AG09319 (cell line): ENCODE data around the gene HOXA7.

ENCODE experiments used
- DNase-seq: peaks from one replicate; pipeline ENCODE4 v3.0.0-alpha.2; 2010; ENCODE audit warnings: low read depth; ENCODE audit errors: extremely low read depth
- CTCF ChIP-seq: IDR thresholded peaks from 2 replicates; pipeline ENCODE4 v1.5.1; 2011; ENCODE audit warnings: low read depth, mild to moderate bottlenecking, inconsistent platforms, low read length, moderate library complexity

HOXA7 gene

GRCh38 chr7:27179503-27180430 is 23.3 kb upstream of the HOXA7 start:
- DNase-seq = peak; percentile 7
- TF ChIP-seq CTCF = peak; percentile 90

DNA sequence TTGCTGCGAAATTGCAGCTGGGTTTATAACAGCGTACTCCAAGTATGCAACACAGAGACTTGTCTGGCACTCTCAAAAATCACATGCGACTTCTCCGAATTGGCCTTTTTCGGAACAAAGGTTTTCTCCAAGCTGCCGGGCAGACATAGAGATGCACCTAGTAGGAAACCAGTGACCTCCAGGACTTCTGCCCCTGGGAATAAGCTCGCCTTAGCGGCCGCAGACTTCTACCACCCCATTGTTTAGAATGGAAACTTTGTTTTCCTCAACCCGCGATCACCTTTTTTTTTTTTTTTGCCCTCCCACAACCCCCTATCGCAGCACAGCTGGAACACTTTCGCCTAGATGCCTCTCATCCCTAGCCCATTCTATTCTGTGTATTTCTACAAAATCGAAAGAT is 22.6 kb upstream of the HOXA7 start:
- no peak for DNase-seq
- TF ChIP-seq CTCF = no peak

- no peak for DNase-seq
Observed at GRCh38 chr7:27178366-27178765, 21.9 kb upstream of the HOXA7 start.

DNA sequence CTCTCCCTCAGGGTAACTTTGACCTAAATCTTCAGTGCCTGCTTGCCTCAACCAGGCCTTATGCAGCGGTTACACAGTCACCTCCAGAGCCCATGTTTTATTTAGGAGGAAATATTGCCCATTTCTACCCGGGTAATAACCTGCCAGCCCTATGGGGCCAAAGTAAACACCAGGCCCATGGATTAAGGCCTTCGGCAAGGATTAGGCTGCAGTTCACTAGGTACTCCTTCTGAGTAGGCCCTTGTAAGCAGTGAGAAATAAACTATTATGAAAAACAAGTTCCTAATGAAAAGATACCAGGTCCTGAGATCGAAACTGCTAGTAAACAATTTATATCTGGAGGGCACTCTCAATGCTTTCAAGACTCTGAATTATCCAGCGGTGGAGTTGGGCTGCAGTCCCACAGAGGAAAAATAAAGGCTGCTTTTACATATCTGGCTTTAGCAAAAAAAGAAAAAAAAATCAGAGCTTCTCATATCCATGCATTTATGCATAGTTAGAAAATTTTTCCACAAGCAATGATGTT is 21.4 kb upstream of the HOXA7 start:
- TF ChIP-seq CTCF = no peak

More at GRCh38 chr7:27178366-27178765, 21.9 kb upstream of the HOXA7 start:
- TF ChIP-seq CTCF = no peak

DNA sequence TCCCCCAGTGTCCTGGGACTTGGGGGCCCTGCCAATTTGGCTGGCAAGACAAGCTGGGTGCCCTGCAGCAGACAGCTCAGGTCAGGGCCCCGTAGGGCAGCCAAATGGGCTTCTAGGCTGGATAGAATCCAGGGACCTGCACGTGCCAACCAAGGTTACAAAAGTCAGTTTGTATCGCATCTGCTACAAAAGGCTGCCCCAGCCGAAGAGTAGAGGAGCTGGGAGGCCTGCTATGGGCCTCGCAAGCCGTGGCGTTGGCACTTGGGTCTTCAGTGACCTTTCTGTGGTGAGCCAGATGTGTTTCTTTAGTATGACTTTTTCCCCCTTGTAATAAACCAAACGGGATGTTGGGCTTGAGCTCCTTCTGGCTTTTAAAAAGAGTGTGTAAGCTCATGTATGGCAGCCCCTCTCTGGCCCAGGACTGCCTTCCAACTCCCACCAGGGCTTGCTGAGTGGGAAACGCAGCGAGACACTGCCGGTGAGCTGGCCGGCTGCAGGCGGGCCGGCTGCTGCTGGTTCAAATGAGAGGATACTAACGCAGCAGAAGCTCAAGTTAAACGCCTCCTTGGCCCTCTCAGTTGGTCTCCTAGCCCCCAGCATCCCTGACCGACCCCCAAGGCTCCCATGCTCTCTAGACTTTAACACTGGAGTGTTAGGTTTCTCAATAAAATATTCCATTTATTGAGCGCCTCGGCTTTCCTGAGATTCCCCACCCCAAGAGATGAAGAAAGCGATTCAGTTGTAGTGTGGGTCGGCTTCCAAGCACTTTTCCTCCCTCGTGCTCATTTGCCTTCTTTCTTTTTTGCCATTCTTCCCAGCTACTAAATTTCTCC is 20.7 kb upstream of the HOXA7 start:
- no peak for TF ChIP-seq CTCF
- DNase-seq = no peak

More for the DNA sequence above, 21.4 kb upstream of the HOXA7 start:
- no peak for DNase-seq

- TF ChIP-seq CTCF = no peak
- no peak for DNase-seq
Observed at GRCh38 chr7:27176524-27176845, 20.0 kb upstream of the HOXA7 start.
